SK-N-SH (cell line): Measurements from ENCODE around the gene MID1. TPM values are rescaled to one million over a fixed set of nuclear protein-coding genes. Genes with fewer than 3 reads are reported as not detected.

Experiments used
- CTCF ChIA-PET: fragments of 300-600, 350-600 bp; formaldehyde crosslinking; extraction: SDS; loops from one replicate; lab custom pipeline; 2021; lab: Yijun Ruan, JAX
- POLR2A ChIA-PET: fragments of 350-600 bp; sonication (Branson Sonifier 250); formaldehyde crosslinking; extraction: SDS; loops from one replicate; lab custom pipeline; 2020; ENCODE audit warnings: antibody characterized with exemption, inconsistent platforms; lab: Yijun Ruan, JAX
- DNase-seq: peaks from one replicate; pipeline ENCODE4 v3.0.0; 2012
- H2AFZ ChIP-seq: fragments of 200-600 bp; sonication (generic); 2 replicates; pipeline ENCODE4 v1.8.1; 2016; ENCODE audit warnings: antibody characterized with exemption, mild to moderate bottlenecking, low read depth
- H3F3A ChIP-seq: fragments of 200-600 bp; sonication (generic); replicated peaks from 2 replicates; pipeline ENCODE3; 2016; ENCODE audit warnings: antibody characterized with exemption, mild to moderate bottlenecking; ENCODE audit not compliant: insufficient read depth
- H3K27ac ChIP-seq, 2 experiments: fragments of 200-500 bp in 1 of 2; fragments of 200-600 bp in 1 of 2; sonication (Bioruptor generic) in 1 of 2; sonication (generic), shearing (Covaris generic) in 1 of 2; 2 replicates each; pipeline versions ENCODE4 v1.5.1 to v1.6.1; 2014 to 2016; ENCODE audit warnings: low read depth in 2 of 2, inconsistent platforms in 1 of 2, low read length in 1 of 2, mild to moderate bottlenecking in 1 of 2, mixed read lengths in 1 of 2
- H3K27me3 ChIP-seq: fragments of 200-600 bp; sonication (generic), shearing (Covaris generic); 2 replicates; pipeline ENCODE4 v1.6.1; 2016; ENCODE audit warnings: mixed run types; ENCODE audit not compliant: insufficient read depth
- H3K36me3 ChIP-seq, 2 experiments: fragments of 200-500 bp in 1 of 2; fragments of 200-600 bp in 1 of 2; sonication (Bioruptor generic) in 1 of 2; sonication (generic) in 1 of 2; replicated peaks in 1 of 2; 2 replicates each; pipeline versions ENCODE3 to v1.5.1; 2014 to 2016; ENCODE audit warnings: low read length in 1 of 2, mild to moderate bottlenecking in 1 of 2; ENCODE audit not compliant: insufficient read depth in 2 of 2, control insufficient read depth in 1 of 2
- H3K4me1 ChIP-seq, 2 experiments: fragments of 200-500 bp in 1 of 2; fragments of 200-600 bp in 1 of 2; sonication (Bioruptor generic) in 1 of 2; sonication (generic), shearing (Covaris generic) in 1 of 2; 2 replicates each; pipeline versions ENCODE4 v1.5.1 to v1.6.1; 2014 to 2016; ENCODE audit warnings: low read depth in 1 of 2, low read length in 1 of 2, mixed run types in 1 of 2; ENCODE audit not compliant: insufficient read depth in 2 of 2, control insufficient read depth in 1 of 2
- H3K4me2 ChIP-seq: fragments of 200-600 bp; sonication (generic), shearing (Covaris generic); 2 replicates; pipeline ENCODE4 v1.6.1; 2017; ENCODE audit warnings: mixed run types
- H3K4me3 ChIP-seq, 2 experiments: fragments of 200-500 bp in 1 of 2; fragments of 200-600 bp in 1 of 2; sonication (Bioruptor generic) in 1 of 2; sonication (generic), shearing (Covaris generic) in 1 of 2; 2 replicates each; pipeline versions ENCODE4 v1.5.1 to v1.8.1; 2014 to 2016; ENCODE audit warnings: low read depth in 2 of 2, inconsistent platforms in 1 of 2, low read length in 1 of 2, mild to moderate bottlenecking in 1 of 2, mixed read lengths in 1 of 2, moderate library complexity in 1 of 2
- H3K79me2 ChIP-seq: fragments of 200-600 bp; sonication (generic); 2 replicates; pipeline ENCODE4 v1.8.1; 2017; ENCODE audit warnings: mild to moderate bottlenecking; ENCODE audit not compliant: insufficient read depth
- H3K9ac ChIP-seq: fragments of 200-600 bp; sonication (generic); 2 replicates; pipeline ENCODE4 v1.6.1; 2017; ENCODE audit warnings: mixed run types
- H3K9me2 ChIP-seq: fragments of 200-600 bp; sonication (generic); 2 replicates; pipeline ENCODE4 v1.6.1; 2017; ENCODE audit warnings: mixed run types
- H3K9me3 ChIP-seq: fragments of 200-600 bp; sonication (generic); 2 replicates; pipeline ENCODE4 v1.6.1; 2017; ENCODE audit warnings: mixed run types, mild to moderate bottlenecking, moderate library complexity
- H4K20me1 ChIP-seq: fragments of 200-600 bp; sonication (generic); 2 replicates; pipeline ENCODE4 v1.6.1; 2017; ENCODE audit warnings: mild to moderate bottlenecking, mixed run types; ENCODE audit not compliant: insufficient read depth
- CHD2 ChIP-seq: fragments of 150-350 bp; IDR thresholded peaks from 2 replicates; pipeline ENCODE4 v1.6.1; 2018; ENCODE audit warnings: low read length; ENCODE audit not compliant: partially characterized antibody
- EP300 ChIP-seq, 2 experiments: IDR thresholded peaks; 2 replicates each; pipeline versions ENCODE4 v1.4.0 to v1.6.1; 2012; ENCODE audit warnings: borderline replicate concordance in 1 of 2, low read depth in 1 of 2, low read length in 1 of 2
- FOSL2 ChIP-seq: IDR thresholded peaks from 2 replicates; pipeline ENCODE4 v1.4.0; 2012; ENCODE audit warnings: low read depth, mild to moderate bottlenecking, moderate library complexity, borderline replicate concordance
- FOXM1 ChIP-seq: IDR thresholded peaks from 2 replicates; pipeline ENCODE4 v1.4.0; 2012; ENCODE audit warnings: low read depth, mild to moderate bottlenecking
- GATA2 ChIP-seq: sonication (generic); formaldehyde crosslinking; IDR thresholded peaks from 2 replicates; pipeline ENCODE4 v1.5.0; 2020; ENCODE audit warnings: mild to moderate bottlenecking, missing genetic modification reagents
- IRF3 ChIP-seq: fragments of 150-350 bp; IDR thresholded peaks from 2 replicates; pipeline ENCODE4 v1.6.1; 2016; ENCODE audit warnings: mild to moderate bottlenecking, low read depth, low read length
- JUND ChIP-seq: IDR thresholded peaks from 2 replicates; pipeline ENCODE4 v1.4.0; 2012
- MAX ChIP-seq: IDR thresholded peaks from 2 replicates; pipeline ENCODE4 v1.4.0; 2012; ENCODE audit warnings: low read depth
- MEF2A ChIP-seq: IDR thresholded peaks from 2 replicates; pipeline ENCODE4 v1.4.0; 2012; ENCODE audit warnings: low read depth, borderline replicate concordance
- MXI1 ChIP-seq: IDR thresholded peaks from 2 replicates; pipeline ENCODE4 v1.6.1; 2012; ENCODE audit warnings: mild to moderate bottlenecking, low read depth, low read length, improper control_type of control experiment
- NFIC ChIP-seq: IDR thresholded peaks from 2 replicates; pipeline ENCODE4 v1.4.0; 2012; ENCODE audit warnings: borderline replicate concordance
- PBX3 ChIP-seq: IDR thresholded peaks from 2 replicates; pipeline ENCODE4; 2012
- RAD21 ChIP-seq: IDR thresholded peaks from 2 replicates; pipeline ENCODE4 v1.6.1; 2012; ENCODE audit warnings: mild to moderate bottlenecking, low read length
- RXRA ChIP-seq: IDR thresholded peaks from 2 replicates; pipeline ENCODE4 v1.4.0; 2012; ENCODE audit warnings: low read depth, mild to moderate bottlenecking, borderline replicate concordance
- SIN3A ChIP-seq: IDR thresholded peaks from 2 replicates; pipeline ENCODE4 v1.6.1; 2012; ENCODE audit warnings: low read depth, mild to moderate bottlenecking, low read length, moderate library complexity, borderline replicate concordance
- TCF12 ChIP-seq: IDR thresholded peaks from 2 replicates; pipeline ENCODE4 v1.4.0; 2012
- TEAD4 ChIP-seq: IDR thresholded peaks from 2 replicates; pipeline ENCODE4 v1.4.0; 2012; ENCODE audit warnings: mild to moderate bottlenecking, borderline replicate concordance; ENCODE audit not compliant: insufficient read depth
- USF1 ChIP-seq: IDR thresholded peaks from 2 replicates; pipeline ENCODE4 v1.4.0; 2012; ENCODE audit warnings: low read depth, borderline replicate concordance
- YY1 ChIP-seq: IDR thresholded peaks from 2 replicates; pipeline ENCODE4 v1.4.0; 2012; ENCODE audit warnings: low read depth, mild to moderate bottlenecking
- ZBTB33 ChIP-seq: IDR thresholded peaks from 2 replicates; pipeline ENCODE4 v1.4.0; 2012; ENCODE audit warnings: low read depth, borderline replicate concordance
- WGBS: methylation state at CpG from one replicate; pipeline ENCODE4 v1.1.6; 2017; ENCODE audit warnings: low lambda C conversion rate; 5-methylcytosine and 5-hydroxymethylcytosine counted together
- polyA plus RNA-seq, 3 experiments: library from polyadenylated mRNA; depleted of rRNA; stranded (reverse); fragments of >200 nt; gene quantifications; 2 replicates each; pipeline ENCODE4 v1.2.3, GENCODE V29; 2012

Gene MID1
- polyA plus RNA-seq, 1 of the 3 experiments (the other 2 are of a cell fraction): 10.4 TPM

- TF ChIP-seq MXI1 (no peak), TEAD4 (0 out of 2 replicates have a peak, but pooled peaks have one; percentile 18), YY1 (no peak), FOSL2 (peak; percentile 65; the same call in 1 of the 2 replicates), FOXM1 (no peak), IRF3 (no peak), SIN3A (no peak), EP300 (IDR thresholded peaks at IDR 0.05; ENCODE audit: borderline replicate concordance in 1 of 2, low read depth in 1 of 2, low read length in 1 of 2) (peak in 1 of 2 experiments; percentile 52; a peak in 1 of 4 replicates), PBX3 (peak; percentile 24; the same call in 1 of the 2 replicates), TCF12 (peak; percentile 44; the same call in 1 of the 2 replicates), USF1 (peak; percentile 87), RAD21 (no peak), RXRA (peak; percentile 24; the same call in 1 of the 2 replicates), MAX (0 out of 2 replicates have a peak, but pooled peaks have one; percentile 43), ZBTB33 (no peak; the same call in 1 of the 2 replicates), GATA2 (no peak), NFIC (no peak), CHD2 (no peak), JUND (peak; percentile 62; the same call in 1 of the 2 replicates), MEF2A (no peak)
- DNase-seq: no peak
- POLR2A ChIA-PET: no interaction called here
Observed at GRCh38 chrX:10633722-10634121, 13.3 kb upstream of the MID1 start.

More at GRCh38 chrX:10633722-10634121, 13.3 kb upstream of the MID1 start:
- Histone ChIP-seq H3K36me3 (no peaks in the 10 kb centered on the region), H3K4me3 (no peak overlapping the region), H2AFZ (no peak overlapping the region), H3F3A (peaks cover 24% of the 10 kb centered on the region), H4K20me1 (no peaks in the 10 kb centered on the region), H3K79me2 (no peaks in the 10 kb centered on the region), H3K27ac (peak overlapping the region; percentile 36 to 88; a peak in 3 of 4 replicates), H3K9me2 (no peaks in the 10 kb centered on the region), H3K27me3 (no peaks in the 10 kb centered on the region), H3K4me2 (peak overlapping the region; percentile 58), H3K4me1 (peaks cover 0 to 10% of the 10 kb centered on the region in 2 experiments; a peak in 3 of 4 replicates), H3K9me3 (no peaks in the 10 kb centered on the region), H3K9ac (peak overlapping the region; percentile 55)
- CTCF ChIA-PET: interaction anchor here (5.3 kb wide), 1 partner anchor 444 kb away, joined by 50 read pairs; no protein-coding TSS in a partner anchor
- WGBS: 7% methylated on average over 2 of the region's 2 CpGs
